OCI-M1 (cell line): ENCODE measurements around the gene PEG3.
"Not testable (repeated sequence)": the region's sequence is repeated elsewhere in the genome, so short reads cannot be mapped to it uniquely, and the experiment has no call there.

Source experiments
- DNase-seq: peaks from one replicate; lab custom pipeline; 2025; lab: John Stamatoyannopoulos, UW

PEG3 gene

GRCh38 chr19:56840451-56841192, at the start of gene PEG3, which contains the start of gene ZIM2:
PEG3 (minus strand) TSS chr19:56840726; CDS start chr19:56824655, 16,071 bp downstream.
ZIM2 (minus strand) TSS chr19:56840726; CDS start chr19:56824277, 16,449 bp downstream.
- no peak for DNase-seq

DNA sequence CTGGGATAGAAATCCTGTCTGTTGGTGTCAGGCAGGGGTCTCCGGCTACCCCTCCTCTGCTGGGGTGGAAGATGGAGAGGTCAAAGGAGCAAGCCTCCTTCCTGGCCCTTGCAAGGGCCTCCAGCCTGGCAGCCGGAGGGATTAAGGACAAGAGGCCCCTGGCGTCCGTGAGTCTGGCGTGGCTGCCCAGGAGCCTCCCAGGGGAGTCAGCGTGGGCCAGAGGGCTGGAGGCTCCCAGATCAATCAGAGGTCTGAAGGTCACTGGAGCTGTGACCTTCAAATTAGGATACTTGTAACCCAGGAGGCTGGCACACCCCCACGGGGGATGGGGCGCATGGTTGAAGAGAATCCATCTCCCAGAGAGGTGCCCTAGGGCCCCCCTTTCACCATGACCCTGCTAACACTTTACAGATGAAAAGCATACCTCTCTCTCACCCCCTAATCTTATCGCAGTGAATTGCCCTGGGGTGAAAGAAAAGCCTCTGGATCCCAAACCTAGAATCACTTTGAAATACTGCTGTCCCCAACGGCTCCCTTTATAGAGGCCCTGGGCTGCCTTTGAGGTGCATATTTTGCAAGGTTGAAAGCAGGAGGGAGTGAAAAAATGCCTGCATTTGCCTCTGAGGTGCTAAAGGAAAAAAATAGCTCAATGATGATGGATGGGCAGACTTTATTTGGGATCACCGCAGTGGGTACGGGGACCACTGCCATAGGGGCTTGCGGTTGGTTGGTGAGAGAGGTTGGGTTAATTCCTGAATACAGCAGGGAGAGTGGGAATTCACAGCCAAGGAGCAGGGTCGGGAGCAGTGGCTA, 44.9 kb upstream of the PEG3 start:
- no peak for DNase-seq

GRCh38 chr19:56884441-56884840, 43.9 kb upstream of the PEG3 start:
- DNase-seq = no peak

- no peak for DNase-seq
Observed at GRCh38 chr19:56880592-56881190, 40.2 kb upstream of the PEG3 start.

DNA sequence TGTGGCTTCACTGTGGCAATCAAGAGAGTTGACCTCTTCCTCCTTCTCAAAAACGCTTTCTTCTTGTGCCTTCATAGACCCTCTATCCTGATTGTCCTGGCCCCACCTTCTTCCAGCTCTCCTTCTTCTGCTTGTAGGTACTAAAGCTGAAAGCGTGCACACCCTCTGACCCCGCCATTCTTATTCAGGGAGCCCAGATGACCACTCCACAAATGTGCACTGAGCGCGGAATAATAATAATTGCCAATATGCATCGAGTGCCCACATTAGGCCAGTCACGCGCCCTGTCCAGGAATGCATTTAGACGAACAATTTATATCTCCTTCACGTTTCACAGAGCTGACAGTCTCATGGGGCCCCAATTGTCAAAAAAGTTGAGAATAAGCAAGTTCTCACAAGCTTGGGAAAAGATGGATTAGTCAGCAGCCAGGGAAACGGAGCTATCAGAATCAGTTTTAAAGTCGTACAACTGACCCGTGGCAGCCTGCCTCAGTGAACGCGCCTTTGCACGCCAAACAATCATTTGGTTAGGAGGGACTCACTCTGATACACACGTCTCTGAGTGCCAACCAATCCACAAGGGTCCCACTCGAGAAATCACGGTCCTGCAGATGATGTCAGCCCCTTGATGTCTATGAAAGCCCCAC, 36.7 kb upstream of the PEG3 start:
- DNase-seq = no peak

DNA sequence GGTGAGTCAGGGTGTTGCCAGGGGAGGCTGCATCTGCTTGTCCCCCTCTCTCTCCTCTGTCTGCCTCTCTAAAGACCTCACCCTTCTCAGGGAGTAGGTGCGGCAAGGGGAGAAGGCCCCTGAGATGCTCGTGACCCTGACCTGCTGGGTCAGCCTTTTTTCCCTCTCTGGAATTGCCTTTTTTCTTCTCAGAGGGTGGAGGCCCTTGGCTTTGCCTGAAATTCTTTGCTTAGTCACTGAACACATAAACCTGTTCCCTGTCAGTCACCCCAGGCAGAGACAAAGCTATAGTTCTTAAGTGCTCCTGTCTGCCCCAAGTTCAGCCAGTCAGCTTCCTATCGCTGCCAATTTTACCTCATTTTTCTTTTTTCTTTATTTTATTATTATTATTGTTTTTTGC, 35.2 kb upstream of the PEG3 start:
- no peak for DNase-seq

GRCh38 chr19:56874530-56874929, 34.0 kb upstream of the PEG3 start:
- no peak for DNase-seq

- DNase-seq = no peak
Observed at GRCh38 chr19:56873493-56873892, 33.0 kb upstream of the PEG3 start.

GRCh38 chr19:56869886-56870285, 29.4 kb upstream of the PEG3 start:
- DNase-seq = no peak

DNA sequence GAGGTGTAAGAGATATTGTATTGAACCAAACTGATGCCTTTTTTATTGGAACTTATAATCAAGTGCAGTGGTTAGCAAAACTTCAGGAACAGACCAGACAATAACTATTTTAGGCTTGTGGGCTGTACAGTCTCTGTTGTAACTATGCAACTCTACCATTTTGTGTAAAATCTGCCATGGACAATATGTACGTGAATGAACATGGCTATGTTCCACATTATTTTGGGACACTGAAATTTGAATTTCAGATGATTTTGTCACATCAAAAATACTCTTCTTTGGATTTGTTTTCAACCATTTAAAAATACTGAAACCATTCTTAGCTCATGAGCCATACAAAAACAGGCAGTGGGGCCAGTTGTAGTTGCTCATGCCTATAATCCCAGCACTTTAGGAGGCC, 27.9 kb upstream of the PEG3 start:
- no peak for DNase-seq

- DNase-seq = no peak
Observed at GRCh38 chr19:56866538-56866937, 26.0 kb upstream of the PEG3 start.

DNA sequence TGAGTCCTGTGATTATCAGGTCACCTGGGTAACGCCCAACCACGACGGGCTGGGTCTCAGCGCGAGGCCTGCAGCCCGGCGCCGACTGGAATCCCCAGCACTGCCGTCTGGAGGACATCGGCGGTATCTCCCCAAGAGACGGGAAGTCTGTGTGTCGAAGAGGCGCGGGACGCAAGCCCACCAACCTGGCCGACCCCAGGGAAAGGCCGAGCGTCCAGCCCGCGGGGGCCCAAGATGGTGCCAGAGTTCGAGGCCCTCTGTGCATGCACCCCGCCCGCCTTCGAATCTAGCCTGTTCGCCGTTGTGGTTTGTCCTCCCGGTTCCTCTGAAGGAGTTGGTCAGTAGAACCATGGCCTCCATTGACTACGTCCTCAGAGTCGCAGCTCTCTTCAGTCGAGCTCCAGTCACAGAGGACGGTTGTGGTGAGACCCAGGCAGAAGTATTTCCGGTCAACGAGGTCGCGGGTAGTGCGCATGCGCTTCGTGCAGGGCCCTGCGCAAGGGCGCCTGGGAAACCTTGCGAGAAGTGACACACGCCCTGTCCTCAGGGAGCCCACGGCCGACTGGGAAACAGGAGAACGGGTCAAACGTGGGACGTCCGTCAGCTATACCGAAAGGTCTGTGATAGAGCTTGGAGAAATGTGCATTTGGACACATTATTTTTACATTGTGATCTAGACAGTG, 24.1 kb upstream of the PEG3 start:
- no peak for DNase-seq

DNA sequence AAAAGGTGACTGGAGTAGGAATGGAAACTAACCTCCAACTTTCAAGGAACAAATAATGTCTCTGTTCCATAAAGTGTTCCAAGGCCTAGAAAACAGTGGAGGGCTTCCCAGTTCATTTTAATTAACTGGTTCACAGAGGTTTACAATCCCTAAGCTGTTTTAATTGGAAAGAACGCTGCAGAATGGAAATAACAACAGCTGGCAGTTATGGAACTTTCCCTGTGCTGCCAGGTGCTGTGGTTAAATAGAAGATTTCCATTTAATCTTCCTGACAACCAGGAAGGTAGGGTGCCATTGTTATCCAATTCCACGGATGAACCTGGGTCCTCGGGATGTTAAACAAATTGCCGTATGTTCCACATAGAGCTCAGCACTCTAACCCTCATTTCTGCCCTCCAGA, 22.2 kb upstream of the PEG3 start:
- DNase-seq = no peak

DNA sequence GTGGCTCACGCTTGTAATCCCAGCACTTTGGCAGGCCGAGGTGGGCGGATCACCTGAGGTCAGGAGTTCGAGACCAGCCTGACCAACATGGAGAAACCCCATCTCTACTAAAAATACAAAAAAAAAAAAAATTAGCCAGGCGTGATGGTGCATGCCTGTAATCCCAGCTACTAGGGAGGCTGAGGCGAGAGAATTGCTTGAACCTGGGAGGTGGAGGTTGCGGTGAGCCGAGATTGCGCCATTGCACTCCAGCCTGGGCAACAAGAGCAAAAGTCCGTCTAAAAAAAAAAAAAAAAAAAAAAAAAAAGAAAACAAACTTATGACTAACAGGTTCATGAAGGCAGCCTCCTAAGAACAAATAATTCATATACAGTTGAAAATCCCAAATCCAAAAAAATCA, 19.9 kb upstream of the PEG3 start:
- DNase-seq = not testable (repeated sequence)

DNA sequence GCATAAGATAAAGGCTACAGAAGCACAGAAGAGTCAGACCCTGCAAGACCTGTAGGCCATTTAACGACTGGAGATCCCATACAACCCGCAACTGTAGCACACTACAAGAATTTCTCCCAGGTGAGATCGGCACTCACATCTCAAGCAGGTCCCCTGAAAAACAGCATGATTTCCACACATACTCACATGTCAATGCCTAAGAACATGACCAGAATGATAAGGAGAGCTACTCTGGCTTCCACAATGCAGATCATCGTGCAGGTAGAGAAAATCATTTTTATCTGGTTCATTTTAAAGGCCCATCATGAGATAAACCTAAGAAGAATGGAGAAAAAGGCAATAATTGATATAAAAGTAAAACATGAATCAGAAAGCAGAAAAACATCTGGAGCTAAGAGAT, 17.5 kb upstream of the PEG3 start:
- DNase-seq = no peak

- no peak for DNase-seq
Observed at GRCh38 chr19:56856822-56857221, 16.3 kb upstream of the PEG3 start.

DNA sequence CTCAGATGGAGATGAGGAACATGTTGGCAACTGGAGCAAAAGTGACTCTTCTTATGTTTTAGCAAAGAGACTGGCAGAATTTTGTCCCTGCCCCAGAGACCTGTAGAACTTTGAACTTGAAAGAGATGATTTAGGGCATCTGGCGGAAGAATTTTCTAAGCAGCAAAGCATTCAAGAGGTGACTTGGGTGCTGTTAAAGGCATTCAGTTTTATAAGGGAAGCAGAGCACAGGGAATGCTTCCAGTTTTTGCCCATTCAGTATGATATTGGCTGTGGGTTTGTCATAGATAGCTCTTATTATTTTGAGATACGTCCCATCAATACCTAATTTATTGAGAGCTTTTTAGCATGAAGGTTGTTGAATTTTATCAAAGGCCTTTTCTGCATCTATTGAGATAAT, 11.8 kb upstream of the PEG3 start:
- not testable (repeated sequence) for DNase-seq

DNA sequence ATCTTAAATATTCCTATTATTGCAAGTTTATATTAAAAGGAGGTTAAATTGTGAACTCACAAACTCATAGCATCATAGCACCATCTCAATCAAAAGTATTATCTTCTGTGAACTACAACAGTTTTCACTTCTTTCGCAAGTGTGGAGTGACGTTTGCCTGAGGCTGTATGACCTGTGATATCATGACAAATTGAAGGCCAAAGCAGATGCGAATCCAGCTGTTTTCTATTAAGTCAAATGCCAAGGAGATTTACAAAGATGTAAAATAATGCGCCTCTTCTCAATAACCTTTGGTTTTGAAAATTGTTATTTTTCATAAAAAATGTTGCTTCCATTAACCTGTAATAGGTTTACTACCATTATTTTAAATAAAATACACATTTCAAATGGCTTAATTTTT, 7.6 kb upstream of the PEG3 start:
- no peak for DNase-seq

DNA sequence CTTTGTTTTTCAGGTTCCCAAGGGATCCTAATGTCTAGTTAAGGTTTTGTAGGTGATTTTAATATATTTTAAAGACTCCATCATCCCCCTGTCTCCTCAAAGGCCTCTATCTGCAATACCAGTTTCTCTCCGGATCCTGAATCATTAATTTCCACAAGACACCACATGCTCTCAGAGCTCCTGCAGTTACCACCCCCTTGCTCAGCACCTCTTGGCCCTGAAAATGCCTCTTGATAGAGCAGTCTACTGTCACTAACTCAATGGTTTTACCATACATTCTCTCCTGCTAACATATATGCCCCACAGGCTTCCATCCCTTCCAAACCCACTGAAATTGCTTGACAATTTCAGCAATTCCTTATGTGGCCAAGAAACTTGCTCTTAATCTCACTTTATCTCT, 1.9 kb upstream of the PEG3 start:
- no peak for DNase-seq

- DNase-seq = no peak
Observed at GRCh38 chr19:56841193-56841543, 642 bp upstream of the PEG3 start.

DNA sequence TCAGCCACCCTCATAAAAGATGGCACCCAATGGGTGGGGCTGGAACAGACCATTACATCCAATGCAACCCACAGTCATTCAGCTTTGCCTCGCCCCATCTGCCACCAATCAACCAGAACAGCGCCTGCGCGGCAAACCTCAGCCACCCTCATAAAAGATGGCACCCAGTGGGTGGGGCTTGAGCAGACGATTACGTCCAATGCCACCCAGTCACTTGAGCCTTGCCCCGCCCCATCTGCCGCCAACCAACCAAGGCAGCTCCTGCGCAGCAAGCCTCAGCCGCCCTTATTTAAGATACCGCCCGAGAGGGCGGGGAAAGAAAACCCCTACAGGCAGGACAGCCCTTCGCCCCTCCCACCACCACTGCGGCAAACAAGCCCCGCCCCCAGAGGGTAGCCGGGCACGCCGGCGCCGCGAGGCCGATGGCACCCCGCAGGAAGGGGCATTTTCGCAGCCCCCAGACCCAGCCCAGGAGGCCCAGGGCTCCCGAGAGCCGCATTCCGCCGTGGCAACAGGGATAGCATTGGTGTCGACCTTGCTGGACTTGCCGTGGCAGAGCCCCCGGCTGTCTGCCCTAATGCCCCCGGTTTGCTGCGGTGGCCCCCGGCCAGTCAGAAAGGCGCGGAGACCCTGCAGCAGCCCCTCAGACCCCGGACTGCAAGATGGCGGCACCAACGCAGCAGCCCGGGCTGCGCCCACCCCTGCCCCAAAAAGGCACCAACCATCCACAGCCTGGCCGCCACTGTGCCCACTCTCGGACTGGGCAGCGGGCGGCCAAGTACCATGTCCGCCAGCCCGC, 675 bp downstream of the PEG3 start:
- DNase-seq = no peak
